G401.6 (cell line): ENCODE data around the gene WDR49.
"Not testable (repeated sequence)": the region's sequence is repeated elsewhere in the genome, so short reads cannot be mapped to it uniquely, and the experiment has no call there.

ENCODE experiments used
- FAIRE-seq: peaks from 2 replicates; lab custom pipeline; 2012; peaks lifted over from hg19 to GRCh38; lab: Jason Lieb, UNC

The WDR49 gene

DNA sequence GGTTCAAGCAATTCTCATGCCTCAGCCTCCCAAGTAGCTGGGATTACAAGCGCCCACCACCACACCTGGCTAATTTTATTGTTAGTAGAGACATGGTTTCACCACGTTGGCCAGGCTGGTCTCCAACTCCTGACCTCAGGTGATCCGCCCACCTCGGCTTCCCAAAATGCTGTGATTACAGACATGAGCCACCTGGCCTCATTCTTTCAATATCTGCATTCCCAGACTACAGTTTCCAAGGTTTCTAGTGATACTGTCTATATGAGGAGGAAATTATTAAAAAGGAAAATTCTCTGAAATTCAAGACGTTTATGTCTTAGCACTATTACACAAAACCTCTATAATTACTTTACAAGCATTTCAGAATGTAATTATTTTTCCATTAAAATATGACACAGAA, 39.5 kb downstream of the WDR49 start:
- not testable (repeated sequence) for FAIRE-seq

DNA sequence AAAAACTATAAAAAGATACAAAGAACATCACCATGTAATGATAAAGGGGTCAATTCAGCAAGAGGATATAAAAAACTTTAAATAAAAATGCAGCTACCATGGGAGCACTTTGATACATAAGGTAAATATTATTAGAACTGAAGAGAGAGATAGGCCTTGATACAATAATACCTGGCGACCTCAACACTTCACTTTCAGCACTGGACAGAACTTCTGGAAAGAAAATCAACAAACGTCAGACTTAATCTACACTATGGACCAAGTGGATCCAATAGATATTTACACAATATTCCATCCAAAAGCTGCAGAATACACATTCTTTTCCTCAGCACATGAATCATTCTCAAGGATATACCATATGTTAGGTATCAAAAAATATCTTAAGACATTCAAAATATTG, 42.0 kb downstream of the WDR49 start:
- FAIRE-seq: no peak

DNA sequence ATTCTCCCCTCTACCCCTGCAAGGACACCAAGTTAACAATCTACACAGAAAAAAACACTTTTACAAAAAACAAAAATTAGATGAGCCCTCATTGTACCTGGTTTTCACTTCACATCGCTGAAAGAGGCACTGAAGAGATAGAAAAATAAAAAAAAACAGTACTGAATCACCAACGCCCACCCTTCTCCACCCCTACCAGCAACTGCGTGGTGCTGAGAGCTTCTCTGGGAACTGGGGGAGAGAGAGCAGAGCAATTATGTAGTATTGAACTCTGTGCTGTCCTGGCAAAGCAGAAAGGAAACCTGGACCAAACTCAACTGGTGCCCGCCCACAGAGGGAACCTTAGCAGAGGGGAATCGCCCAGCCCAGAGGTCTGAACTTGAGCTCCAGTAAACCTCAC, 44.6 kb downstream of the WDR49 start:
- FAIRE-seq: no peak

DNA sequence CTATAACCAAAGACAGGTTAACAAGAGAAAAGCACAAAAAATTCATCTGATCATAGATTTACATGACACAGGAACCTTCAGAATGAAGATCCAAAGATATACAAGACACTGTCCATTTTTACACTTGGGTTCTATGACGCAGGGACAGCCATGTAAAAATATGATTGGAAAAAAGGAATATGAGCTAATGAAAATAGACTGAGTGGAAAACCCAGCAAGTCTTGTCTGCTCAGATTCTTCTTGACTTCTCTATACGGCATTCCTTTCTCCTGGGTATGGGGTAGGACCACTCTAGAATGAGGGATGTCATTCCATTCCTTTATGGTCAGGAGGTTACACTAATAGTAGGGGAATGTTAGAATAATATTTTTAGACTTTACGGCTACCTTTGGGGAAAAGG, 46.9 kb downstream of the WDR49 start:
- no peak for FAIRE-seq

DNA sequence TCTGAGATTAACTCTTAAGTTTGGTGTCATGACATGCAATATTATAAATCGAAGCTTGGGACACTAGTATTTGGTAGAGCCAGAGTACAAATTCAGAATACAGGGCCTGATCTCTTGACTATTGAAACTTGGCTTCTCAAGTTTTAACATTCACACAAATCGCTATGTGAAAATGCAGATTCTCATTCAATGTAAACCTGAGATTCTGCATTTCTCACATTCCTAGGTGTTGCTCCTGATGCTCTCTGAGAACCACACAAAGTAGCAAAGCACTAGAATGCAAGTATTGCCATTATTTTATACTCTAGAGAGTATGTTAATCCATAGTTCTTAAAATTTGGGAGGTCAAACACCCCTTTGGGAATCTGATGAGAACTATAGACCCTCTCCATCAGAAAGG, 47.9 kb downstream of the WDR49 start:
- no peak for FAIRE-seq

DNA sequence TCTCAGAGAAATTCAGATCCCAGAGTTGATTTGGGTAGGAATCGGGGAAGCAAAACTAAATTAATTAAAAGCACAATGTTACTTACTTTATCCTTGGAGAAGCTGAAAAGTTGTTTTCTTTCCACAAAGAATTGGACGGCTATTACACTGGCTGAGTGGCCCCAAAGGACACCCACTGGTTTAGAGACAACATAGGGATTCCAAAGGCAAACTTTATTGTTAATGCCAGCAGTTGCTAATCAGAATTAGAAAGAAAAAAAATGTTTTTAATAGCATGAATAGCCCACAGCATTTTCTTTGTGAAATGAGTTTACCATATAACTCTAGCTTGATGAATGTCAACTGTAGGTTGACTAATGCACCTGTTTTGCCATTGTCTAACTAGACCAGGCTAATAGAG, 51.7 kb downstream of the WDR49 start:
- no peak for FAIRE-seq

DNA sequence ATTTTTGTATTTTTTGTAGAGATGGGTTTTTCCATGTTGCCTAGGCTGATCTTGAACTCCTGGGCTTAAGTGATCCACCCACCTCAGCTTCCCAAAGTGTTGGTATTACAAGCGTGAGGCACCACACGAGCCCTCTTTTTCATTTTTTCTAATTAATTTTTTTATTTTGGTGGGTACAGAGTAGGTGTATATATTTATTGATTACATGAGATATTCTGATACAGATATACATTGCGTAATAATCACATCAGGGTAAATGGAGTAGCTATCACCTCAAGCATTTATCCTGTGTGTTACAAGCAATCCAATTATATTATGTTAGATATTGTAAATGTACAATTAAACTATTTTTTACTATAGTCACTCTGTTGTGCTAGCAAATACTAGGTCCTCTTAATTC, 66.1 kb downstream of the WDR49 start:
- FAIRE-seq: no peak

DNA sequence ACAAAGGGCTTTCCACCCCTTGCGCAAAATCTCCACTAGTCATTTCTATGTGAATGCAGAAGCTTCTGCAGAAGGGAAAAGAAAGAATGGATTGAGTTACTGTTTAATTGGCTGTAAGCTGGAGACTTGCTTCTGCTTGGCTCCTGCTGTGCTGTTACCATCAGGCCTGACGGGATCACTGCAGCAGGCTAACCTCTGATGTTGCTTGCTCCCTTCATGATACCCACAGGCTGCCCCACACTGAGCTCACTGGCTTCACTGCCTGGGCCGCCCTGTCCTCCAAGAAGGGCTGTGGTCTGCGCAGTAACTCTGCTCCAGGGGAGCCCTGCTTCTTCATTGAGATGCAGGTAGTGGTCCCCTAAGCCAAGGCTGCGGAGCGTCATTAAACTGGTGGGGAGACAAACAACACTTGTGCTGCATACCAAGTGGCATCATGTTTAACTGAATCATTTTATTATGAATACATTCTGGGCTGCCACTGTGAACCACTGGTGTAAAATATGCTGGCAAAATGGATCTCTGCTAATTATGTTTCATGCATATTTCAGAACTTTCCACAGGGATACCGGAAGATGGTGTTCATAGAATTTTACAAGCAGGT, 78.6 kb downstream of the WDR49 start:
- no peak for FAIRE-seq

DNA sequence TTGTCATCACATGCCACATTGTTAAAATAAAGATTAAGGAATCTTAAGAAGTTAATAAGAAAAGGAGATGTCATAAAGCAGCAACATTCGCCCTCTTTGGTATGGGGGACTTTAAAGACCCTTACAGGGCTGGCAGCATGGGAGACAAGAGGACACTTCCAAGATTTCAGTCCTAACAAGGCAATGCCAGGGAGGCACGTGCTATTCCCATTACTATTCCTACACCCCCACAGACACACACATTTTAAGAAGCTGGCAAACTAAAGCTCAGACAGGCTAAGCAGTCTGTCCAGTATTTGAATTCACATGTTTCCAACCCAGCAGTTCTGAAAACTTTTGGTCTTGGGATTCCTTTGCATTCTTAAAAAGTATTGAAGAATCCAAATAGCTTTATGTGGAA, 80.8 kb downstream of the WDR49 start:
- no peak for FAIRE-seq

DNA sequence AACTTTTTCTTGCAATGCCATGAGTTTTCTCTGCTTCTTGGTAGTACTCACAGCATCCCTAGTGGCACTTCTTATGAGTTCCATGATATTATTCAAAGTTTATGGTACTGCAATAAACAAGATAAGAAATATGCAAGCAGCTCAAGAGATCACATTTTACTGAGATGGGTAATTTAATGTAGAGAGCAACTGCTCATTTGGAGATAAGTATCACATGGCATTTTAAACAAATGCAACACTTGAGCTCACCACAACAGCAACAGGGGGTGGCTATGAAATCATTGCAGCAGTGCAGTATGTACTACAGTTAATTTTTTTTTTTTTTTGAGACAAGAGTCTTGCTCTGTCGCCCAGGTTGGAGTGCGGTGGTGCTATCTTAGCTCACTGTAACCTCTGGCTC, 85.1 kb downstream of the WDR49 start:
- no peak for FAIRE-seq

DNA sequence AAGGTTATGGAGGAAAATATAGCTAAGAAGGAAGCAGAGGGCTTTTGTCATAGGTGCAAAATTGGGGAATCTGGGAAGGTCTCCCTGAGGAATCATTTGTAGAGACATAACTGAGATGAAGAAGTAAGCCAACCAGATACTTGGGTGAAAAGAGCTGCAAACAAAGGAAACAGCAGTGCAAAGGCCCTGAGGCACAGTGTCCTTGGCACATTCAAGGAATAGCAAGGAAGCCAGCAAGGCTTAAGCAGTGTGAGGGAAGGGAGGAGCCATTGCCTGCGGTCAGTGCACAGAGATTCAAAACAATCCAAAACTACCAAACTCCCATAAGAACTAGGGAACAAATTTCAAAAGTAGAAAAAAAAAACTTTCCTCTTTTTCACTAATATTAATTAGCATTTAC, 88.3 kb downstream of the WDR49 start:
- no peak for FAIRE-seq

DNA sequence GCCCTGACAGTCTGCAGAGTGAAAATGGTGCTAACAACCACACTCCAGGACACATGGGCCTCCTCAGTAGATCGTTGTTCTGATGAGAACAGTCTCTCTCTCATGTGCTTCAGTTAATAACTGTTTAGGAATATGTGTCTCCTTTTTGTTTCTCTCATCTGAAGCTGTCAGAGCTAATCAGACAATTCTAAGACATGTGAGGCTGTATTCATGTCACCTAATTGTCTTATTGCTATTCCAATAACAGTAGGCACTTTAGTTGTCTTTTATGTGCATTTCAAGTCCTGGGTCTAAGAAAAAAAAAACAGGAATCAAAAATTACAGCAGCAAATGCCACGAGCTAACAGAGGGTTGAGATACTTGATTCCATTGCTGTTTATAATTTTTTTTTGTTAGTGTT, 89.1 kb downstream of the WDR49 start:
- FAIRE-seq: no peak

DNA sequence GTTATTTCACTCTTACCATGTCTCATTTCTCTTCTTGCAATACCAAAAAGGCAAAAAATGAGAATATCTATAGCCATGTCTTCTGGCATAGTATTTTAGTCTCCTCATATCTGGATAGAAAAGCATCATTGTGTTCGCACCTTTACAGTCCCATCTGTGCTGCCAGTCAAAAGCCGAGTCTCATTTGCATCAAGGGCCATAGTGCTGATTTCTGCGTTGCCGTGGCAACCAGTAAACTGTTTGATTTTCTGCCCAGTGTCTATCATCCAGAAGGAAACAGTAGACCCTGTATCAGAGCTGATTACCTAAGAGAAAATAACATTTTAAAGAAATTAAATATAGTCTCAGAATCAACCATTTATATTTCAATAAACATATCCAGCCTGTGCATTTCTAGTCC, 93.8 kb downstream of the WDR49 start:
- FAIRE-seq: no peak

DNA sequence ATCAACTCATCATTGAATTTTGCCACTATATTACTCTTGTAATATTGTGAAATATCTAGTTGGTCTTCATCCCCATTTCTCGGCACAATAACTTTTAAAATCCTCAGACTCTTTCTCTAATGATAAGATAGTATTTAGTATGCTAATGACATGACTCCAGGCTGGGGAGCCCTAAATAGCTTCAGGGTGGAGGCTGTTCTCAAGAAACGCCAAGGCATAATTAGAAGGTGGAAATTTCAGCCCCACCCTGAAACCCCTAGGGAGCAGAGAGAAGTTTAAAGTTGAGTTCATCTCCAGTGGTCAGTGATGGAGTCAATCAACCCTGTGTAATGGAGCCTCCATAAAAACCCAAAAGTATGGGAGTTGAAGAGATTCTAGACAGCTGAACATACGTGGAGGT, 98.8 kb downstream of the WDR49 start:
- FAIRE-seq: no peak

DNA sequence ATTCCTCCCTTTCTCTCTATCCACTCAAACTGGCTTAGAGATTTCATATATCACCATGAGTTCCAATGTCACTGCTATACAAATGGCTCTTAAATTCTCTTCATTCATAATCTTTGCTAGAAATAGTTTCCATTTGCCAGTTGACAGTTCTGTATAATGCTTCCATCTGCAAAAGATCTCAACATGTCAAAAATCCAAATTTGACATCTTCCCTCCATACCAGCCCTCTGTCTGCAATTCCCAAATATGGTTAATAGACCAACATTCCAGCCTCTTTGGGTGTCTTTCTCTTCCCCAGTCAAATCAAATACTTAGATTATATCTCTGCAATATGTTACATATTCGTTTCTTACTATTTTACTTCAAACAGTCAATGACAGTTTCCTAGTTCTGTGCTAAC, 115.7 kb downstream of the WDR49 start:
- no peak for FAIRE-seq

DNA sequence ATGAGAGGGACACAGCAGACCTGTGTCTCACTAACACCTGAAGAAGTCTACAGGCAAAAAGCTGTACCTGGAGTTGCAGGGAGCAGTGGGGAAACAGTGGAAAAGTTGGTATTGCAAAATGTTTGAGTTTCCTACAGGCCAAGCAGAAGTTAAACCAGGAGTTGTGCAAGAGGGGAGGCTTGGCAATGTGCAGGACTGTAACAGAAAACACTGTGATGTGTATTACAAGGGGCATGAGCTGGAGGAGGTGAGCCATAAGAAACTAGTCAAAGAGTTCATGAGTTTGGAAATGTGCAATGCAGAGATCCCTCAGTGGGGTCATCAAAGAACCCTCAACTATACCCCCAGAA, 132.8 kb downstream of the WDR49 start:
- FAIRE-seq: no peak

DNA sequence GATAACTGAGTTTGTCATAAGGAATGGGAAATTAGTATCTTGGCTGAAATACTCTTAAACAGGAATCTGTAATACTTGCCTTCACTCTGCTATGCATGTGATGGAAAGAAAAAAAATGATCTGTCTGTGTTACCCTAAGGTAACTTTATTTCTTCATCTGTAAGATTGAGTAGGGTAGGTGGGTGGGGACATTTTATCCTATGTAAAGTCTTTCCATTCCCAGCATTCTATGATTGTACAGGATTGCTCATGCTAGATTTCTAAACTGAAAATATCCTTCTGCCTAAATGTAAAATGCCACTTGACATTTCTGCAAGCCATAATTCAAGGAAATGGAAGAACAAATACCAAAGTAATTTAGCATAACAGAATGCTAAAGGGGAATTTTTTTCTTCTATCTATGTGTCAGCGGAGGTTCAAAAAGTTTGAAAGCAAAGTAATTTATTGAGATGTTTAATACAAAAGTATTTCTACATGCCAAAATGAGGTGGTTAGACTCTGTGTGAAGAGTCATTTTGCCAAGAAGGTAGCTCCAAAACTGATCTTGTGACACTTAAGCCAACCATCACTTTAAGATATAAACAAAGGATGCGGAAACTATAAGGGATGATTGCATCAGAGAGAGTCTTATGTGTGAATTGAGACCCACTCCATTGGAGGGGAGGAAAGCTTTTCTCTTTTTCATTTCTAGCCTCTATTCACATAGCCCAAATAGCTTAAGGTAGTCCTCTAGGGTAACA, 133.3 kb downstream of the WDR49 start:
- FAIRE-seq: no peak

DNA sequence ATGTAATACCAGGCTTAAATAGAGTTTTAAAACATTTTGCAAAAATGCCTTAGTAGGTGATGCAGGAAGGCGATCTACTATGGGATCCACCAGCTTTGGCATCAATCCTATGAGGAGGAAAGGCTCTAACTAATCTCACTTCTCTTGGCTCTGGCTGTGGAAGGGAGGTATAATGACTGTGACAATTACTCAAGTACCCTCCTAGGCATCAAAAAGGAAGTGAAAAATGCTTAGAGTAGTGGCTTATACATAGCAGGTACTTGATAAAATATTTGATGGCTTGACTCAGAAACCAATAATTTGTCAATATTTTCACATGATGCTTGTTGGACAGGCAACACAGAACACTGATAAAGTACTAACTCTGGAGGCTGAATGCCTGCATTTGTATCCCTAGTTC, 145.8 kb downstream of the WDR49 start:
- no peak for FAIRE-seq

DNA sequence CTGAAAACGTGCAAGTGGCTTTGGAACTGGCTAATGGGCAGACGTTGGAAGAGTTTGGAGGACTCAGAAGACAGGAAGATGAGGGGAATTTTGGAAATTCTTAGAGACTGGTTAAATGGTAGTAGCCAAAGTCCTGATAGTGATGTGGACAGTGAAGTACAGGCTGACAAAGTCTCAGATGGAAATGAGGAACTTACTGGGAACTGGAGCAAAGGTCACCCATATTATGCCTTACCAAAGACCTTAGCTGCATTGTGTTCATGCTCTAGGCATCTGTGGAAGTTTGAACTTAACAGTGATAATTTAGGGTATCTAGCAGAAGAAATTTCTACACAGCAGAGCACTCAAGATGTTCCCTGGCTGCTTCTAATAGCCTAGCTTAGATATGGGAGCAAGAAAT, 151.3 kb downstream of the WDR49 start:
- FAIRE-seq: no peak

DNA sequence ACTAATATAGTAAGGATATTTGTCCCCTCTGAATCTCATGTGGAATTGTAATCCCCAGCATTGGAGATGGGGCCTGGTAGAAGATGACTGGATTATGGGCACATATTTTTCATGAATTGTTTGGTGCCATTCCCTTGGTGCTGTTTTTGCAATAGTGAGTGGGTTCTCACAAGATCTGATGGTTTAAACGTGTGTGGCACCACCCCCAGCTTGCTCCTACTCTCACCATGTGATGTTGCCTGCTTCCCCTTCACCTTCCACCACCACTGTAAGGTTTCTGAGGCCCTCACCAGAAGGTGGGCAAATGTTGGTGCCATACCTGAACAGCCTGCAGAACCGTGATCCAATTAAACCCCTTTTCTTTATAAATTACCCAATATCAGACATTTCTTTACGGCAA, 151.8 kb downstream of the WDR49 start:
- no peak for FAIRE-seq

DNA sequence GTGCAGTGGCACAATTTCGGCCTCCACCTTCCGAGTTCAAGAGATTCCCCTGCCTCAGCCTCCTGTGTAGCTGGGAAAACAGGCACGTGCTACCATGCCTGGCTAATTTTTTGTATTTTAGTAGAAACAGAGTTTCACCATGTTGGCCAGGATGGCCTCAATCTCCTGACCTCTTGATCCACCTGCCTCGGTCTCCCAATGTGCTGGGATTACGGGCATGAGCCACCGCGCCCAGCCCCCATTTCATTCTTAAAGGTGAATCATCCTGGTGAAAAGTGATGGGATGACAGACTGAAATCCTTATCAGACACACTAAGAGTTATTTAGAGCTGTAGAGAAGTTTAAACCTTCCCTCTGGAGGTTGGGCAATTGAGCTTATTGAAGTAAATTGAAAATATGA, 155.8 kb downstream of the WDR49 start:
- no peak for FAIRE-seq

DNA sequence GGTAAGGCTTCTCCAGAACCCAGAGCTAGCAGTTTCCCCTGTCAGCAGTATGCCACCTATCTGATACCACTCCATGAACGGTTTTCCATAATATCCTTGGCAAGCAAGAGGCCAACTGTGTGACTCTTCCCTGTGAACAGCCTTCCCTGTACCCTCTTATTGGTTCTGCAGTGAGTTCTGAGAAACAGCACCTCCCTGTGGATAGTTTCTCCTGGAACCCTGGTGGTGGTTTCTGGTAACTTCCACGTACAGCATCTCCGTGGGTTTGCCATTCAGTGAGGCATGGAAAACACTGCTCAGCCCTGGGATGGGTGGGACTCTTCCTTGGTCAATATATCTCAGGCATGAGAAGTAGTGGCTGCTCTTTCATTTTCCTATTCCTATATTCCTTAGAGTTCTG, 160.5 kb downstream of the WDR49 start:
- no peak for FAIRE-seq

DNA sequence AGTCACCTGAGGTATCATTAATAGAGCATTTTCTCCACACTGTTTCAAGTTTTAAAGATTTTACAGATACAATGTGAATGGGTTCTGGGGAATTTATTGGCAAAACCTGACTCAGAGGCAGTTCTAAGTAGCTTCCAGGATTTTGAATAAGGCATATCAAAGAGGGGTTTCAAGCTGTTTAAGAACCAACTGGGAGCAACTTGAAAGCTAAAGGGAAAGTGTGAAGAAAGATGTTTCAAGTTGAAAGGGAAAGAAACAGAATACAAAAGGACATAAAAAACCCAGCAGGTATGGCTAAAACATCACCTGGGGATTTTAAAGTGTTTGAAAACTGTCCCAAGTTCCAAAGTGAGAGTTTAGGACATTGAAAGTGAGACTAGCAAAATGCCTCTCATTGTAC, 162.1 kb downstream of the WDR49 start:
- no peak for FAIRE-seq

DNA sequence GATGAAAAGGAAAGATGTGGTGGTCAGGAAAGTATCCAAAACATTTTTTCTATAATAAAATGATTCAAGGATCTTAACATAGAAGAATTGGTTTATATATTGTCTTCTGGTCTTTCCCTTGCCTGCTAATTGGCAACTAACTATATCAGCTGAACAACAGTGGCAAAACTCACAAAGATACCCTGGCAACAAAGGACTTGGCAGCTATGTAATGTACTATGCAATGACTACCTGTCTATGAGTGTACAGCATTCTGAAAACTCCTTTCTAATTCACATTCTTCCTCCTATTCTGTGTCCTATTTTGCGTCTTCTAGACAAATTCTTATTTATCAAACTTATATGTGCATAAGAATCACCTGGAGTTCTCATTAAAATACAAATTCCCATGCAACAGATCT, 164.2 kb downstream of the WDR49 start:
- FAIRE-seq: no peak

DNA sequence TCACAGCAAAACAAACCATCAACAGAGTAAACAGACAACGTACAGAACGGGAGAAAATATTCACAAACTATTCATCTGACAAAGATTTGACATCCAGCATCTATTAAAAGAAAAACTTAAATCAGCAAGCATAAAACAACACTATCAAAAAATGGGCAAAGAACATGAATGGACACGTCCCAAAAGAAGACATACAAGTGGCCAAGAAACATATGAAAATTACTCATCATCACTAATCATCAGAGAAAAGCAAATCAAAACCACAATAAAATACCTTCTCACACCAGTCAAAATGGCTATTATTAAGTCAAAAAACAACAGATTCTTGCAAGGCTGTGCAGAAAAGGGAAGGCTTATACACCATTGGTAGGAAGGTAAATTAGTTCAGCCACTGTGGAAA, 166.2 kb downstream of the WDR49 start:
- FAIRE-seq: no peak
